Islet precursor cell (in vitro differentiated cells): ENCODE data around the gene CACNA1I.
"Not testable (repeated sequence)": the region's sequence is repeated elsewhere in the genome, so short reads cannot be mapped to it uniquely, and the experiment has no call there.

Source experiments
- DNase-seq: peaks from one replicate; pipeline ENCODE4 v3.0.0-alpha.2; 2018

CACNA1I gene

GRCh38 chr22:39570665-39571064, at the start of gene CACNA1I:
Gene CACNA1I (plus strand): TSS chr22:39570753. CDS start chr22:39570753, 0 bp downstream.
- no peak for DNase-seq

GRCh38 chr22:39521106-39521885, 49.3 kb upstream of the CACNA1I start:
- DNase-seq = not testable (repeated sequence)

GRCh38 chr22:39522091-39522490, 48.5 kb upstream of the CACNA1I start:
- not testable (repeated sequence) for DNase-seq

GRCh38 chr22:39522567-39523300, 47.8 kb upstream of the CACNA1I start:
- no peak for DNase-seq

- no peak for DNase-seq
Measured at GRCh38 chr22:39524089-39524752, 46.3 kb upstream of the CACNA1I start.

- DNase-seq = no peak
Measured at GRCh38 chr22:39524753-39525657, 45.5 kb upstream of the CACNA1I start.

GRCh38 chr22:39525658-39525975, 44.9 kb upstream of the CACNA1I start:
- no peak for DNase-seq

- DNase-seq = no peak
Measured at GRCh38 chr22:39526736-39527171, 43.8 kb upstream of the CACNA1I start.

GRCh38 chr22:39527481-39527961, 43.0 kb upstream of the CACNA1I start:
- no peak for DNase-seq

GRCh38 chr22:39528080-39528661, 42.4 kb upstream of the CACNA1I start:
- peak; percentile 84 for DNase-seq

GRCh38 chr22:39528681-39529486, 41.7 kb upstream of the CACNA1I start:
- DNase-seq = peak; percentile 97

- DNase-seq = no peak
Measured at GRCh38 chr22:39529487-39529851, 41.1 kb upstream of the CACNA1I start.

GRCh38 chr22:39530116-39530515, 40.4 kb upstream of the CACNA1I start:
- DNase-seq = no peak

GRCh38 chr22:39530692-39531331, 39.7 kb upstream of the CACNA1I start:
- no peak for DNase-seq

- peak; percentile 100 for DNase-seq
Measured at GRCh38 chr22:39532215-39533073, 38.1 kb upstream of the CACNA1I start, which contains the start of gene RPS19BP1. Gene RPS19BP1 (minus strand): TSS chr22:39532748. CDS start chr22:39532738, 10 bp downstream.

GRCh38 chr22:39534092-39534506, 36.5 kb upstream of the CACNA1I start:
- no peak for DNase-seq

GRCh38 chr22:39534591-39535356, 35.8 kb upstream of the CACNA1I start:
- DNase-seq = peak; percentile 92

- DNase-seq = no peak
Measured at GRCh38 chr22:39535357-39535725, 35.2 kb upstream of the CACNA1I start.
